Measurements from ENCODE around the gene ARL8B. TPM values are rescaled to one million over a fixed set of nuclear protein-coding genes. Genes with fewer than 3 reads are reported as not detected.

ARL8B gene
- total and polyA plus RNA-seq, 2 of the 8 experiments (the other 6 are each of a cell fraction or from before 2014, with no cell fraction given): 14.5 to 27.8 TPM

- no peak overlapping the region for H2BK12ac ChIP-seq (ENCODE audit: low read depth, low read length)
- H3K23ac ChIP-seq (ENCODE audit: insufficient read length): no peak overlapping the region
- CTCF ChIA-PET (ENCODE audit: partially characterized antibody): no interaction called here
- H3K4me3 ChIP-seq (ENCODE audit: extremely low read depth in 1 of 4, insufficient read depth in 2 of 4, low read depth in 3 of 4, low read length in 4 of 4): no peak overlapping the region
- no peak overlapping the region for H4K91ac ChIP-seq (replicated peaks; ENCODE audit: insufficient read length, low read length)
- H4K20me1 ChIP-seq (replicated peaks in 1 of 2; ENCODE audit: control insufficient read depth in 1 of 2, insufficient read depth in 2 of 2, low read length in 2 of 2): no peaks in the 10 kb centered on the region
- H3K36me3 ChIP-seq (ENCODE audit: control insufficient read depth in 2 of 4, insufficient read depth in 4 of 4, low read length in 3 of 4): no peaks in the 10 kb centered on the region
- H3K23me2 ChIP-seq (ENCODE audit: low read depth, low read length): no peaks in the 10 kb centered on the region
- peaks cover 0 to 6% of the 10 kb centered on the region in 2 experiments; a peak in 1 of 4 replicates for H3K9me3 ChIP-seq (ENCODE audit: insufficient read depth in 2 of 2, low read depth in 1 of 2, low read length in 1 of 2)
- POLR2A ChIA-PET (ENCODE audit: partially characterized antibody): interaction anchor here (0.7 to 3.3 kb wide), 2 partner anchors 12 to 365 kb away, joined by 3 to 11 read pairs; partner anchors contain the start of gene ARL8B
- no peak overlapping the region for H3K18ac ChIP-seq (ENCODE audit: extremely low read depth, low read length)
- H2AFZ ChIP-seq (ENCODE audit: low read length): no peak overlapping the region
- TF ChIP-seq ZNF274 (IDR thresholded peaks at IDR 0.05; ENCODE audit: borderline replicate concordance, extremely low read depth, low read length): no peak
- no peak for TF ChIP-seq ATF2 (IDR thresholded peaks at IDR 0.05; ENCODE audit: low read length)
- no peak overlapping the region for H2BK120ac ChIP-seq (replicated peaks; ENCODE audit: low read depth, low read length)
- H3K56ac ChIP-seq (replicated peaks; ENCODE audit: insufficient read length, low read depth, low read length): no peak overlapping the region
- WGBS, 2 experiments (ENCODE audit: extremely low coverage in 1 of 2, insufficient coverage in 1 of 2, insufficient read length in 1 of 2, insufficient replicate concordance in 2 of 2, low coverage in 1 of 2, low lambda C conversion rate in 2 of 2, missing lambda C conversion rate in 1 of 2): 83% methylated on average over 3 of the region's 3 CpGs; no CpG with 5 or more reads in 1 of the 2 experiments
- DNase-seq (ENCODE audit: low read depth in 1 of 2, low spot score in 2 of 2) (no peak), FAIRE-seq (no peak)
- no peak overlapping the region for H3K14ac ChIP-seq (ENCODE audit: insufficient read length)
- no peak overlapping the region for H2AK5ac ChIP-seq (ENCODE audit: low read depth, low read length)
- H3K4ac ChIP-seq (replicated peaks; ENCODE audit: insufficient read length, low read depth, low read length): no peak overlapping the region
- H3K27me3 ChIP-seq (replicated peaks in 1 of 4; ENCODE audit: control insufficient read depth in 3 of 4, extremely low read depth in 1 of 4, insufficient read depth in 3 of 4, low read length in 3 of 4): no peaks in the 10 kb centered on the region
- H3K4me1 ChIP-seq (replicated peaks in 1 of 4; ENCODE audit: control insufficient read depth in 3 of 4, insufficient read depth in 4 of 4, low read length in 3 of 4): no peaks in the 10 kb centered on the region
- H3K79me2 ChIP-seq (ENCODE audit: control insufficient read depth in 1 of 2, insufficient read depth in 2 of 2, low read length in 2 of 2): no peaks in the 10 kb centered on the region
- no peak overlapping the region for H2BK5ac ChIP-seq (ENCODE audit: low read depth, low read length)
- no peak overlapping the region for H4K5ac ChIP-seq (ENCODE audit: insufficient read length, low read depth, low read length)
- H4K8ac ChIP-seq (ENCODE audit: extremely low read depth, insufficient read depth, low read length): no peak overlapping the region
- no peak overlapping the region for H3K4me2 ChIP-seq (ENCODE audit: insufficient read depth in 1 of 2, low read depth in 2 of 2, low read length in 2 of 2)
- H3K27ac ChIP-seq (ENCODE audit: low read depth, low read length): no peak overlapping the region
- no peak overlapping the region for H2BK20ac ChIP-seq (ENCODE audit: low read length)
- no peak overlapping the region for H3K9ac ChIP-seq (replicated peaks in 1 of 4; ENCODE audit: extremely low read depth in 1 of 4, low read depth in 3 of 4, low read length in 3 of 4)
- no peak overlapping the region for H2BK15ac ChIP-seq (ENCODE audit: low read length)
- H3K79me1 ChIP-seq (ENCODE audit: low read depth, low read length): no peaks in the 10 kb centered on the region
Observed at GRCh38 chr3:5110337-5110736, 11.8 kb upstream of the ARL8B start.

Data from H1 (cell line).